HG03095 (cell line): ENCODE results near the gene IFT22.
"Not testable (repeated sequence)": the region's sequence is repeated elsewhere in the genome, so short reads cannot be mapped to it uniquely, and the experiment has no call there.

Source experiments
- ATAC-seq: cut with Tn5 transposase; IDR thresholded peaks from one replicate; pipeline ENCODE4 v1.9.1; 2021; ENCODE audit warnings: moderate library complexity; ENCODE audit not compliant: unreplicated experiment

Gene IFT22

DNA sequence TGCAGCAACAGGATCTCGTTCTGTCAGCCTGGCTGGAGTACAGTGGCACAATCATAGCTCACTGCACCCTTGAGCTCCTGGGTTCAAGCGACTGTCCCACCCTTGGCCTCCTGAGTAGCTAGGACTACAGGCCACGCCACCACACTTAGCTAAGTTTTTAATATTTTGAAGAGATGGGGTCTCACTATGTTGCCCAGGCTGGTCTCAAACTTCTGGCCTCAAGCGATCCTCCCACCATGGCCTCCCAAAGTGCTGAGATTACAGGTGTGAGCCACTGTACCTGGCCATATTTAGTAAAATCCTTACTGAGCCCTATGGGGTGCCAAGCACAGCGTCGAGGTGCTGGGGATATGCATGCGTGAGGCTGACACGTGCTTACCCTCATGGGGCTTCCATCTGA is 40.7 kb downstream of the IFT22 start:
- not testable (repeated sequence) for ATAC-seq

GRCh38 chr7:101278461-101279292 is 42.9 kb downstream of the IFT22 start:
- no peak for ATAC-seq

GRCh38 chr7:101277155-101277554 is 44.5 kb downstream of the IFT22 start:
- no peak for ATAC-seq

GRCh38 chr7:101273206-101273605 is 48.4 kb downstream of the IFT22 start:
- ATAC-seq, result no peak

DNA sequence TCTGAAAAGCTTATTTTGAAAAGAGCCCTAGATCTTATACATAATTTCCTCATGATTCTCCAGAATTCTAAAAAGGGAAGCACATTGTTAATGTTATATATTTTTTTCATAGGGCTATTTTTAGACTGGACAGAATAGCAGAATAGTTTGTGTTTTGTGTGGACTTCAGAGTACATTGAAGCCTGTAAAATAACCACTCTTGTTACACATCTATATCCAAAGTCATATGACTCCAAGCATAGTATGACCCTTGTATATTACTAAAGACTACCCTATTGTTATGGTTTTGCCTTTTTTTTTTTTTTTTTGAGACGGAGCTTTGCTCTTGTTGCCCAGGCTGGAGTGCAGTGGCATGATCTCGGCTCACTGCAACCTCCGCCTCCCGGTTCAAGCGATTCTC is 50.6 kb downstream of the IFT22 start:
- ATAC-seq, result no peak

DNA sequence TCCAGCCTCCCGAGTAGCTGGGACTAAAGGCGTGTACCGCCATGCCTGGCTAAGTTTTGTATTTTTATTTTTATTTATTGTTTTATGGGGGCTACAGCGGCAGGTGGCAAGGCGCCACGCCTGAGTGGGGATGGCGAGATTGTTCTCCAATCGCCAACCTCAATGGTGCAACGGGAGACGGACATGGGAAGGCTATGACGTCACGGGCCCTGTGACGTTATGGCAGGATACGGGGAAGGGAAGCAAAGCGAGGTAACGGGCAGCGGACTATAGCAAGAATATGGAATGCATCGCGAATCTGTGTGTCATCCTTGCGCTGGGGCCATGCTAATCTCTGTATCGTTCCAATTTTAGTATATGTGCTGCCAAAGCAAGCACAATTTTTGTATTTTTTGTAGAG is 51.9 kb downstream of the IFT22 start:
- ATAC-seq, result no peak

GRCh38 chr7:101265622-101266516 is 55.7 kb downstream of the IFT22 start:
- ATAC-seq, result no peak

DNA sequence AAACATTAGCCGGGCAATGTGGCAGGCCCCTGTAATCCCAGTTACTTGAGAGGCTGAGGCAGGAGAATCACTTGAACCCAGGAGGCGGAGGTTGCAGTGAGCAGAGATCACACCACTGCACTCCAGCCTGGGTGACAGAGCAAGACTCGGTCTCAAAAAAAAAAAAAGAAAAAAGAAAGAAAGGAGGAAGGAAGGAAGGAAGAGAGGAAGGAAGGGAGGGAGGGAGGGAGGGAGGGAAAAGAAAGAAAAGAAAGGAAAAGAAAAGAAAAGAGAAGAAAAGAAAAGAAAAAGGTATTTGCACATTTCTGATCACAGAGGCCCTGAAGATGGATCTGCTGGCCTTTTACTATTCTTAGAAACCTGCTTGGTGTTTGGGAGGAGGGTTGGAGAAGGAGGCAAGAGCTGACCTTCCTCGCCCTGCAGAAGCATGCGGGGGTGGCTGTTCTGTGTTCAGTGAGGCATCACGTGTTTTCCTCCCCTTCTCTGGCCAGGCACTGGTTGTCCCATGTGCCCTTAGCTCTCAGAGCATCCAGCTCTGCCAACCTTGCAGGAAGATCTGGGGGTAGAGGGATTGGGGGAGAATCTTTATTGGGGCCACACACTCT is 57.4 kb downstream of the IFT22 start:
- ATAC-seq, result not testable (repeated sequence)
